GM12878 (cell line): ENCODE data around the gene TPRN. TPM values are rescaled to one million over a fixed set of nuclear protein-coding genes. Genes with fewer than 3 reads are reported as not detected.

Experiments
- ATAC-seq: fragments of 200-7000 bp; cut with Tn5 transposase; 3 replicates; pipeline ENCODE4 v1.9.1; 2020; ENCODE audit warnings: mild to moderate bottlenecking, moderate library complexity
- BruUV-seq: library from RNA; stranded (reverse); fragments of 400-500 nt; replicated peaks from 2 replicates; lab custom pipeline; 2021; lab: Mats Ljungman, UMichigan
- CTCF ChIA-PET: fragments of 300-600 bp; sonication (Branson Sonifier 250); formaldehyde crosslinking; extraction: SDS; loops from one replicate; lab custom pipeline; 2021; ENCODE audit warnings: inconsistent platforms; lab: Yijun Ruan, JAX
- POLR2A ChIA-PET: fragments of 350-600 bp; formaldehyde crosslinking; extraction: SDS; loops from one replicate; lab custom pipeline; 2021; ENCODE audit warnings: inconsistent platforms; lab: Charles Lee
- RAD21 ChIA-PET: fragments of 300-600 bp; sonication (Branson Sonifier 250); formaldehyde crosslinking; loops from one replicate; lab custom pipeline; 2023; ENCODE audit warnings: antibody characterized with exemption; ENCODE audit not compliant: unreplicated experiment; lab: Charles Lee
- SMC1A ChIA-PET: fragments of 300-600 bp; sonication (Branson Sonifier 250); formaldehyde crosslinking; loops from one replicate; lab custom pipeline; 2023; ENCODE audit not compliant: unreplicated experiment, uncharacterized antibody; lab: Charles Lee
- DNase-seq: peaks from one replicate; pipeline ENCODE4 v3.0.0-alpha.2; 2011; ENCODE audit warnings: low read depth, low spot score
- FAIRE-seq: peaks from 3 replicates; lab custom pipeline; 2011; peaks lifted over from hg19 to GRCh38; lab: Jason Lieb, UNC
- H2AFZ ChIP-seq: 2 replicates; pipeline ENCODE4 v1.6.0; 2011; ENCODE audit warnings: low read depth, low read length, control low read depth; ENCODE audit not compliant: control insufficient read depth
- H3K27ac ChIP-seq: 2 replicates; pipeline ENCODE4 v1.5.1; 2011; ENCODE audit warnings: control low read depth; ENCODE audit not compliant: control insufficient read depth, insufficient read depth
- H3K27me3 ChIP-seq, 2 experiments: replicated peaks in 1 of 2; 2 replicates each; pipeline versions ENCODE4 v1.6.0 to v1.6.1; 2011; ENCODE audit warnings: low read length in 1 of 2; ENCODE audit not compliant: control insufficient read depth in 2 of 2, insufficient read depth in 2 of 2
- H3K36me3 ChIP-seq, 2 experiments: 2 replicates each; pipeline ENCODE4 v1.5.1; 2011; ENCODE audit warnings: low read length in 1 of 2; ENCODE audit not compliant: control insufficient read depth in 2 of 2, insufficient read depth in 2 of 2
- H3K4me1 ChIP-seq: 2 replicates; pipeline ENCODE4 v1.6.1; 2011; ENCODE audit warnings: mild to moderate bottlenecking, low read length, moderate library complexity, mixed read lengths; ENCODE audit not compliant: control insufficient read depth, insufficient read depth
- H3K4me2 ChIP-seq: 2 replicates; pipeline ENCODE4 v1.6.0; 2011; ENCODE audit warnings: control low read depth; ENCODE audit not compliant: control insufficient read depth, insufficient read depth
- H3K4me3 ChIP-seq: fragments of 200-600 bp; sonication (generic); 2 replicates; pipeline ENCODE4 v1.5.1; 2016
- H3K79me2 ChIP-seq: 2 replicates; pipeline ENCODE4 v1.6.0; 2011; ENCODE audit warnings: low read length; ENCODE audit not compliant: control insufficient read depth, insufficient read depth
- H3K9ac ChIP-seq: 2 replicates; pipeline ENCODE4 v1.8.0; 2011; ENCODE audit warnings: low read length, control low read depth, mixed read lengths; ENCODE audit not compliant: control insufficient read depth, insufficient read depth
- H3K9me3 ChIP-seq: replicated peaks from 3 replicates; pipeline ENCODE4 v1.5.1; 2011; ENCODE audit warnings: mild to moderate bottlenecking, low read length; ENCODE audit not compliant: control insufficient read depth, insufficient read depth
- H4K20me1 ChIP-seq: 2 replicates; pipeline ENCODE4 v1.6.0; 2011; ENCODE audit not compliant: control insufficient read depth, insufficient read depth
- RBBP5 ChIP-seq: fragments of 200-600 bp; sonication (generic); conservative IDR thresholded peaks from 2 replicates; pipeline ENCODE4 v1.6.1; 2016
- ZNF622 ChIP-seq: fragments of 450-650 bp; IDR thresholded peaks from 2 replicates; pipeline ENCODE4 v1.6.1; 2017; ENCODE audit warnings: mild to moderate bottlenecking, inconsistent platforms
- WGBS: methylation state at CpG from one replicate; pipeline ENCODE4 v1.1.6; 2016; ENCODE audit warnings: low lambda C conversion rate; ENCODE audit not compliant: insufficient replicate concordance, insufficient coverage; ENCODE audit errors: missing lambda C conversion rate; 5-methylcytosine and 5-hydroxymethylcytosine counted together
- in situ Hi-C: fragments of 300-500 bp; cut with MboI; formaldehyde crosslinking; loops from 9 replicates; pipeline ENCODE4 v1.14.3; 2018; ENCODE audit warnings: mixed read lengths
- intact Hi-C: fragments of 100-400 bp; cut with micrococcal nuclease; formaldehyde crosslinking; loops from one replicate; pipeline ENCODE4 v1.14.2; 2022; ENCODE audit not compliant: unreplicated experiment
- polyA plus RNA-seq, 11 experiments: library from polyadenylated mRNA; depleted of rRNA in 4 of 11; unstranded in 6 of 11; stranded (reverse) in 5 of 11; fragments of >200 nt; fragmentation: Nextera tagmentation in 4 of 11; fragmentation: Illumina TruSeq in 1 of 11; extraction: Ambion mirVana in 4 of 11; extraction: Trizol in 1 of 11; gene quantifications; 1 replicate in 1 of 11; 2 replicates in 10 of 11; pipeline versions ENCODE4 v1.2.1 to v1.2.3, GENCODE V29; 2011 to 2016; ENCODE audit warnings: inconsistent platforms in 2 of 11, missing spikeins in 2 of 11, low read depth in 1 of 11
- total RNA-seq, 4 experiments: library from RNA; depleted of rRNA in 3 of 4; stranded (reverse); fragments of >200 nt in 3 of 4; fragmentation: Illumina TruSeq in 1 of 4; extraction: Trizol in 1 of 4; gene quantifications; 2 replicates each; pipeline versions ENCODE4 v1.2.1 to v1.2.3, GENCODE V29; 2013 to 2021
- TF ChIP-seq, protein P1 (sequence below): IDR thresholded peaks from 2 replicates; pipeline ENCODE4 v1.6.1; 2012; ENCODE audit warnings: low read depth, low read length, improper control_type of control experiment

The TPRN gene
- total and polyA plus RNA-seq, 10 of the 15 experiments (the other 5 are each of a cell fraction or from before 2014, with no cell fraction given) = 0.18 to 19.5 (median 3.1) TPM

DNA sequence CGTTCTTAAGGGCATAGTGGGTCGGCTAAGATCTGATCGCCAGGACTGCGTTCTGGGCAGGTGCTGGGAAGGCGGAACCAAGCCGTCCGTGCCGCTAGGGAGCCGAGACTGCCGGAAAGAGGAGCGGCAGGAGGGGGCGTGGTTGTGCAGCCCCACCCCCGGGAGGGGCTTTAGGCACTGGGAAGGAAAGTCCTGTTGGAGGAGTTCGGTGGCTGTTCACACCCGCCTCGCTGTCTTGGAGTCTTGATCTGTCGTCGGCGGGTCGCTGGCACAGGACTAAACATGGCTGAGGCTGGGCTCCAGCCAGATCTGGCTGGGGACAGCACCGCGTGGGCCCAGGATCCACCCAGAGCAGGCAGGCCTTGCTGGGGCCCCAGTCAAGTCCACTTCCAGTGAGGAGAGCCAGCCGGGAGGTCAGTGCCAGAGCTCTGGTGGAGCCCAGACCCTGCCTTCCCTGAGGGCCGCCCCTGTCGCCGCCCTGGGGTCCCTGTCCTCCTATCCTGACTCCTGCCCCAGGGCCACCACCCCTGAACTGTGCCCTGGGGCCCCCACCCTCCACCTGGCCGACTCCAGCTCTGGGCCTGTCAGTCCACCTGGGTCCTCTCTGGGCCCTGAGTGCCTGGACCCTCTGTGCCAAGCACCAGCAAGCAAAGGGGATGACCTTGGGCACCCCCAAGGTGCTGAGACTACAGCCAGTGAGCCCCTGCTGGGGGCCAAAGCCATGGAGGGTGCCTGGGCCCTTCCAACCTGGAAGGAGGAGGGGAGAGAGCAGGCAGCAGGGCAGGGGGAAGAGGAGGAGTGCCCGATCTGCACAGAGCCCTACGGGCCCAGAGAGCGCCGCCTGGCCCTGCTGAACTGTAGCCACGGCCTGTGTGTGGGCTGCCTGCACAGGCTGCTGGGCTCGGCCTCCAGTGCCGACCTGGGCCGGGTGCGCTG lies 17.0 kb upstream of the TPRN start:
- Histone ChIP-seq H3K9ac (no peak overlapping the region), H2AFZ (no peak overlapping the region), H3K27me3 (no peaks in the 10 kb centered on the region), H3K36me3 (peaks cover 0 to 2% of the 10 kb centered on the region in 2 experiments; a peak in 2 of 4 replicates), H3K4me1 (no peaks in the 10 kb centered on the region), H3K9me3 (no peaks in the 10 kb centered on the region), H3K4me3 (no peak overlapping the region), H4K20me1 (no peaks in the 10 kb centered on the region), H3K27ac (no peak overlapping the region), H3K79me2 (no peaks in the 10 kb centered on the region), H3K4me2 (no peak overlapping the region)
- intact Hi-C loops = no loop called here
- TF ChIP-seq ZNF622 (no peak), RBBP5 (no peak)
- TF ChIP-seq, protein P1, sequence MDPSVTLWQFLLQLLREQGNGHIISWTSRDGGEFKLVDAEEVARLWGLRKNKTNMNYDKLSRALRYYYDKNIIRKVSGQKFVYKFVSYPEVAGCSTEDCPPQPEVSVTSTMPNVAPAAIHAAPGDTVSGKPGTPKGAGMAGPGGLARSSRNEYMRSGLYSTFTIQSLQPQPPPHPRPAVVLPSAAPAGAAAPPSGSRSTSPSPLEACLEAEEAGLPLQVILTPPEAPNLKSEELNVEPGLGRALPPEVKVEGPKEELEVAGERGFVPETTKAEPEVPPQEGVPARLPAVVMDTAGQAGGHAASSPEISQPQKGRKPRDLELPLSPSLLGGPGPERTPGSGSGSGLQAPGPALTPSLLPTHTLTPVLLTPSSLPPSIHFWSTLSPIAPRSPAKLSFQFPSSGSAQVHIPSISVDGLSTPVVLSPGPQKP = no peak
- in situ Hi-C loops = no loop called here
- SMC1A ChIA-PET = no interaction called here
- 89% methylated on average over 36 of the region's 36 CpGs for WGBS
- RAD21 ChIA-PET = no interaction called here
- FAIRE-seq (no peak), ATAC-seq (no peak), DNase-seq (no peak)
- POLR2A ChIA-PET = no interaction called here
- no TSS peak for BruUV-seq
- CTCF ChIA-PET = no interaction called here
